ENCODE data around the gene DISC1.
"Not testable (repeated sequence)": the region's sequence is repeated elsewhere in the genome, so short reads cannot be mapped to it uniquely, and the experiment has no call there.

DISC1 gene

GRCh38 chr1:231619257-231619634 lies 7.3 kb upstream of the DISC1 start:
- Histone ChIP-seq H3K36me3 (ENCODE audit: control insufficient read depth in 5 of 5, insufficient read depth in 5 of 5, low read length in 5 of 5) (no peaks in the 10 kb centered on the region), H3K9me3 (ENCODE audit: control insufficient read depth in 5 of 5, low read length in 5 of 5) (peaks cover 0 to 3% (median 0%) of the 10 kb centered on the region in 5 donors), H3K4me1 (ENCODE audit: control insufficient read depth in 5 of 5, insufficient read depth in 5 of 5, low read length in 5 of 5) (peaks cover 3 to 19% (median 8%) of the 10 kb centered on the region in 5 donors), H3K27me3 (ENCODE audit: control insufficient read depth in 5 of 5, insufficient read depth in 4 of 5, low read length in 5 of 5) (peaks cover 0 to 3% (median 0%) of the 10 kb centered on the region in 5 donors), H3K9ac (ENCODE audit: low read length in 5 of 5) (no peak overlapping the region), H3K4me3 (ENCODE audit: low read depth in 1 of 5, low read length in 5 of 5) (no peak overlapping the region), H3K27ac (ENCODE audit: low read depth, low read length) (no peak overlapping the region)

DNA sequence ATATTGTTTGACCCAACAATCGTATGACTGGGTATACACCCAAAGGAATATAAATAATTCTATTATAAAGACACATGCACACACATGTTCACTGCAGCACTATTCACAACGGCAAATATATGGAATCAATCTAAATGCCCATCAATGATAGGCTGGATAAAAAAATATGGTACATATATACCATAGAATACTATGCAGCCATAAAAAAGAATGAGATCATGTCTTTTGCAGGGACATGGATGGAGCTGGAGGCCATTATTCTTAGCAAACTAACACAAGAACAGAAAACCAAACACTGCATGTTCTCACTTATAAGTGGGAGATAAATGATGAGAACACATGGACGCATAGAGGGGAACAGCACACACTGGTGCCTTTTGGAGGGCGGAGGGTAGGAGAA lies 1.5 kb upstream of the DISC1 start:
- H3K9ac ChIP-seq (ENCODE audit: low read length in 5 of 5); H3K27me3 ChIP-seq (ENCODE audit: control insufficient read depth in 5 of 5, insufficient read depth in 4 of 5, low read length in 5 of 5); H3K36me3 ChIP-seq (ENCODE audit: control insufficient read depth in 5 of 5, insufficient read depth in 5 of 5, low read length in 5 of 5): not testable (repeated sequence)

GRCh38 chr1:231625975-231626534 lies 535 bp upstream of the DISC1 start:
- Histone ChIP-seq H3K27me3 (ENCODE audit: control insufficient read depth in 5 of 5, insufficient read depth in 4 of 5, low read length in 5 of 5) (peaks cover 0 to 3% (median 0%) of the 10 kb centered on the region in 5 donors), H3K27ac (ENCODE audit: low read depth, low read length) (peak overlapping the region; percentile 77), H3K4me3 (ENCODE audit: low read depth in 1 of 5, low read length in 5 of 5) (peak overlapping the region in 4 of 5 donors; percentile 65 to 92 (median 82)), H3K36me3 (ENCODE audit: control insufficient read depth in 5 of 5, insufficient read depth in 5 of 5, low read length in 5 of 5) (no peaks in the 10 kb centered on the region), H3K9ac (ENCODE audit: low read length in 5 of 5) (peak overlapping the region in 1 of 5 donors; percentile 73), H3K4me1 (ENCODE audit: control insufficient read depth in 5 of 5, insufficient read depth in 5 of 5, low read length in 5 of 5) (peaks cover 6 to 40% (median 15%) of the 10 kb centered on the region in 5 donors), H3K9me3 (ENCODE audit: control insufficient read depth in 5 of 5, low read length in 5 of 5) (no peaks in the 10 kb centered on the region)

More for the DNA sequence above, 1.5 kb upstream of the DISC1 start:
- not testable (repeated sequence) for H3K4me3 ChIP-seq (ENCODE audit: low read depth in 1 of 5, low read length in 5 of 5); H3K9me3 ChIP-seq (ENCODE audit: control insufficient read depth in 5 of 5, low read length in 5 of 5); H3K27ac ChIP-seq (ENCODE audit: low read depth, low read length)
- H3K4me1 ChIP-seq (ENCODE audit: control insufficient read depth in 5 of 5, insufficient read depth in 5 of 5, low read length in 5 of 5), result peaks cover 6 to 40% (median 15%) of the 10 kb centered on the region in 5 donors

- Histone ChIP-seq H3K27me3 (ENCODE audit: control insufficient read depth in 5 of 5, insufficient read depth in 4 of 5, low read length in 5 of 5) (peaks cover 0 to 3% (median 0%) of the 10 kb centered on the region in 5 donors), H3K4me1 (ENCODE audit: control insufficient read depth in 5 of 5, insufficient read depth in 5 of 5, low read length in 5 of 5) (peaks cover 6 to 40% (median 15%) of the 10 kb centered on the region in 5 donors), H3K9ac (ENCODE audit: low read length in 5 of 5) (peak overlapping the region in 4 of 5 donors; percentile 55 to 73 (median 70))
Measured at GRCh38 chr1:231626951-231627614, 493 bp downstream of the DISC1 start.

GRCh38 chr1:231628207-231628876 lies 1.8 kb downstream of the DISC1 start:
- H3K27ac ChIP-seq (ENCODE audit: low read depth, low read length), result peak overlapping the region; percentile 77

More at GRCh38 chr1:231626951-231627614, 493 bp downstream of the DISC1 start:
- Histone ChIP-seq H3K36me3 (ENCODE audit: control insufficient read depth in 5 of 5, insufficient read depth in 5 of 5, low read length in 5 of 5) (no peaks in the 10 kb centered on the region), H3K9me3 (ENCODE audit: control insufficient read depth in 5 of 5, low read length in 5 of 5) (no peaks in the 10 kb centered on the region), H3K4me3 (ENCODE audit: low read depth in 1 of 5, low read length in 5 of 5) (peak overlapping the region; percentile 62 to 92 (median 80)), H3K27ac (ENCODE audit: low read depth, low read length) (peak overlapping the region; percentile 77)

DNA sequence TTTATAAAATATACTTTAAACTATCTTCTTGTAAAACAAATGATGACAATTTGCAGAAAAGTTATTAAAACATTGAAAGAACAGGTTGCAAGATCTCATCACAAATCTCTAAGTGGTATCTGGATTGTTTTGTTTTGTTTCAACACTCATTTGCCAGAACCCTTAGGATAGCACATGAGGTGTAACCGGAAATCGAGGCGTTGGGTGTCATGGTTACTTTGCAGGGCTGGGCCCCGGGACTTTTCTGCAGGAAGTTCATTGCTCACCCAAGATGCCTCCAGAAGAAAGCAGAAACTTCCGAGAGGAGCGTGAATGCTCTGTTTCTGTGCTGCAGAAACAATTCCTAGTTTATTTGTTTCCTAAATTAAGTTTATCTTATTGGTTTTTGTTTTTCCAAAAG lies 2.5 kb downstream of the DISC1 start:
- H3K27me3 ChIP-seq (ENCODE audit: control insufficient read depth in 5 of 5, insufficient read depth in 4 of 5, low read length in 5 of 5), result no peaks in the 10 kb centered on the region
- H3K36me3 ChIP-seq (ENCODE audit: control insufficient read depth in 5 of 5, insufficient read depth in 5 of 5, low read length in 5 of 5), result no peaks in the 10 kb centered on the region
- no peak overlapping the region for H3K4me3 ChIP-seq (ENCODE audit: low read depth in 1 of 5, low read length in 5 of 5)
- no peaks in the 10 kb centered on the region for H3K9me3 ChIP-seq (ENCODE audit: control insufficient read depth in 5 of 5, low read length in 5 of 5)
- H3K4me1 ChIP-seq (ENCODE audit: control insufficient read depth in 5 of 5, insufficient read depth in 5 of 5, low read length in 5 of 5), result peaks cover 6 to 40% (median 15%) of the 10 kb centered on the region in 5 donors
- no peak overlapping the region for H3K9ac ChIP-seq (ENCODE audit: low read length in 5 of 5)
- H3K27ac ChIP-seq (ENCODE audit: low read depth, low read length), result peak overlapping the region; percentile 41

More at GRCh38 chr1:231628207-231628876, 1.8 kb downstream of the DISC1 start:
- peaks cover 6 to 40% (median 15%) of the 10 kb centered on the region in 5 donors for H3K4me1 ChIP-seq (ENCODE audit: control insufficient read depth in 5 of 5, insufficient read depth in 5 of 5, low read length in 5 of 5)
- H3K36me3 ChIP-seq (ENCODE audit: control insufficient read depth in 5 of 5, insufficient read depth in 5 of 5, low read length in 5 of 5), result no peaks in the 10 kb centered on the region
- no peak overlapping the region for H3K4me3 ChIP-seq (ENCODE audit: low read depth in 1 of 5, low read length in 5 of 5)
- H3K9ac ChIP-seq (ENCODE audit: low read length in 5 of 5), result peak overlapping the region in 1 of 5 donors; percentile 20
- H3K9me3 ChIP-seq (ENCODE audit: control insufficient read depth in 5 of 5, low read length in 5 of 5), result no peaks in the 10 kb centered on the region
- no peaks in the 10 kb centered on the region for H3K27me3 ChIP-seq (ENCODE audit: control insufficient read depth in 5 of 5, insufficient read depth in 4 of 5, low read length in 5 of 5)

DNA sequence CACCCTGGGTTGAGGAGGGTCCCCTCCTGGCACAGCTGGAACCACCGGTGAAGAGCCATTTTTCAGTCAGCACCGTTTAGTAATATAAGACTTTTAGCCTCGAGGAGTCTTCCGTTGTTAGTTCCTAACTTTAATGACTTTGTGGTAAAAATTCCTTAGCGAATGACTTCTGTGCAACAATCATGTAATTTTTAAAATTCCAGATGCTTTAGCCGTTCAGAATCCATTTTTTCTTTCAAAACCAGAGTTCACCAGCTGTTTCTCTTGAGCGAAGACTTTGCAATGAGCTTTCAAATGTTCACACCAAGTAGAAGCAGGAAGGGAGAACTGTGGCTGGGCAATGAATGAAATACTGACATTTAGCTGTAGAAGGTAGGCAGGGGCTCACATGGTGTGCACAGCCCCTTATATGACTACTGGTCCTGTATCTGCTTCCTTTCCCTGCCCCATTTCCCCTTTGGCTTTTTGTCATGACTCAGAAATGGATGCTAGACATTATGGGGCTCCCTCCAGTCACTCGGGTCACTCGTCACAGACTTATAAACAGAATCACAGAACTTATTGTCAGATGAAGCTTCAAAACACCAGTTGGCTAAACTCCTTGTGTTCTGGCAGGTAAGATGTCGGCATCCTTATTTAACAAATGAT lies 4.1 kb downstream of the DISC1 start:
- H3K27me3 ChIP-seq (ENCODE audit: control insufficient read depth in 5 of 5, insufficient read depth in 4 of 5, low read length in 5 of 5), result no peaks in the 10 kb centered on the region
- H3K27ac ChIP-seq (ENCODE audit: low read depth, low read length), result no peak overlapping the region

DNA sequence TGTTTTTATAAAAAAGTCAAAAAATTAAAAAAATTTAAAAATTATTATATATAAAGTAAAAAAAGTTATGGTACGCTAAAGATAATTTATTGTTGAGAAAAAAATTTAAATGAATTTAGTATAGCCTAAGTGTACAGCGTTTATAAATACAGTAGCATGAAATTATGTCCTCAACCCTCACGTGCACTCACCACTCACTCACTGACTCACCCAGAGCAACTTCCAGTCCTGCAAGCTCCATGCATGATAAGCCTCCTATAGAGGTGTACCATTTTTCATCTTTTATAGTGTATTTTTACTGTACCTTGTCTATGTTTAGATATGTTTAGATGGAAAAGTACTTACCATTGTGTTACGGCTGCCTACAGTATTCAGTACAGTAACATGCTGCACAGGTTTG lies 5.1 kb downstream of the DISC1 start:
- Histone ChIP-seq H3K27ac (ENCODE audit: low read depth, low read length) (no peak overlapping the region), H3K9ac (ENCODE audit: low read length in 5 of 5) (no peak overlapping the region), H3K4me1 (ENCODE audit: control insufficient read depth in 5 of 5, insufficient read depth in 5 of 5, low read length in 5 of 5) (peaks cover 6 to 29% (median 14%) of the 10 kb centered on the region in 5 donors), H3K4me3 (ENCODE audit: low read depth in 1 of 5, low read length in 5 of 5) (no peak overlapping the region), H3K27me3 (ENCODE audit: control insufficient read depth in 5 of 5, insufficient read depth in 4 of 5, low read length in 5 of 5) (no peaks in the 10 kb centered on the region), H3K9me3 (ENCODE audit: control insufficient read depth in 5 of 5, low read length in 5 of 5) (no peaks in the 10 kb centered on the region), H3K36me3 (ENCODE audit: control insufficient read depth in 5 of 5, insufficient read depth in 5 of 5, low read length in 5 of 5) (no peaks in the 10 kb centered on the region)

More for the DNA sequence above, 4.1 kb downstream of the DISC1 start:
- Histone ChIP-seq H3K9me3 (ENCODE audit: control insufficient read depth in 5 of 5, low read length in 5 of 5) (no peaks in the 10 kb centered on the region), H3K36me3 (ENCODE audit: control insufficient read depth in 5 of 5, insufficient read depth in 5 of 5, low read length in 5 of 5) (no peaks in the 10 kb centered on the region), H3K4me1 (ENCODE audit: control insufficient read depth in 5 of 5, insufficient read depth in 5 of 5, low read length in 5 of 5) (peaks cover 6 to 37% (median 15%) of the 10 kb centered on the region in 5 donors), H3K4me3 (ENCODE audit: low read depth in 1 of 5, low read length in 5 of 5) (no peak overlapping the region), H3K9ac (ENCODE audit: low read length in 5 of 5) (no peak overlapping the region)

DNA sequence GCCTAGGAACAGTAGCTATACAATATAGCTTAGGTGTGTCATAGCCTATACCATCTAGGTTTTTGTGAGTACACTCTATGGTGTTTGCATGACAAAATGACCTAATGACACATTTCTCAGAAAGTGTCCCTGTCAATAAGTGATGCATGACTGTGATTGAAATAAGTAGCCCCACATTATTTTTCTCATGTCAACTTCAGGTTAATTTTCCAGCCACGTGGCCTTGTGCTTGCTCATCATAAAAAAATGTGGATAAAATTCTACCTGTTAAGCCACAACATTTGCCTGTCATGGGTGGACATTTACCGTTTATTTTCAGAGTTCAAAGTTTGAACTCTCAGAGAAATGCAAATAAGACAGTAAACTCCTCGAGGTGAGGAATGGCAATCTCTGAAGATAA lies 5.5 kb downstream of the DISC1 start:
- H3K36me3 ChIP-seq (ENCODE audit: control insufficient read depth in 5 of 5, insufficient read depth in 5 of 5, low read length in 5 of 5), result no peaks in the 10 kb centered on the region
- H3K27ac ChIP-seq (ENCODE audit: low read depth, low read length), result no peak overlapping the region
- no peak overlapping the region for H3K4me3 ChIP-seq (ENCODE audit: low read depth in 1 of 5, low read length in 5 of 5)
- H3K9me3 ChIP-seq (ENCODE audit: control insufficient read depth in 5 of 5, low read length in 5 of 5), result no peaks in the 10 kb centered on the region
- H3K9ac ChIP-seq (ENCODE audit: low read length in 5 of 5), result no peak overlapping the region
- peaks cover 4 to 25% (median 10%) of the 10 kb centered on the region in 5 donors for H3K4me1 ChIP-seq (ENCODE audit: control insufficient read depth in 5 of 5, insufficient read depth in 5 of 5, low read length in 5 of 5)
- H3K27me3 ChIP-seq (ENCODE audit: control insufficient read depth in 5 of 5, insufficient read depth in 4 of 5, low read length in 5 of 5), result no peaks in the 10 kb centered on the region

Measured in subcutaneous abdominal adipose tissue (tissue), 5 donors.